ENCODE data around the gene EML6.

The EML6 gene

DNA sequence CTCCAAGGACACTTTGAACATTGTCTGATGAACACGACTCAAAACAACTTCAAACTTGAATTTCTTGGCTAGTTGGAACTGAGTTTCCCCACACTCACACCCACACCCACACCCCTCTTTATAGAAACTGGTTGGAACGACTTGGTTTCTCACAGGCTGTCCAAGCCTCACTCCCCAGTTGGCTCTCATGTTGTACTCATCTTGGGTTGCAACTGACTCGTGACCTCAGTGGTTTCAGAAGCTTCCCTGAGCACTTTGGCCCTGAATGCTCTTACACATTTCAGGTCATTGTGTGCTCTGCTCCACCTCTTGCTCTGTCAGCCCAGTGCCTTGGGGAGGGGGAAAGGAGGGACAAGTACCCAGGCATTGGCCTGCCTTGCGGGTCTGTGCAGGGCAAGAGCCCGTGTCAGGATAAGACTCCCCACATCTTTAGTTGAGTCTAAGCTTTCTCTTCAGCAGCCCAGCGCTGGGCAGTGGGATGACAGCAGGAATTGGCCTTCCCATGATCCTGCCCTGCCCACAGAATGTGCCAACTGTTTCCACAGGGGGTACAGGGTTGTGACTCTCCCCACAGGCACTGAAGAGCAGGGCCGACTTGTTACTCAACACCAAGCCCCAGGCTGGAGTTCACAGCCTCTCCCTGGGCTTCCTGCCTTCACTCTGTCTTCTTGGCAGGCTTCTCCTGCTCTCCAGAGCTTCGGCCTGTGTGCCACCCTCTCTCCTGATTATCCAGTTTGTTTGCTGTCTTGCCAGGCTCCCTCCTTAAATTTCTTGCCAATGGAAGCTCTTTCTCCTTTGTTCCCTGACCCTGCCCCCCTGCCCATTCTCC lies 222.1 kb downstream of the EML6 start:
- peak in 1 of 2 donors; percentile 33 for DNase-seq (ENCODE audit: low read depth in 2 of 2)

DNA sequence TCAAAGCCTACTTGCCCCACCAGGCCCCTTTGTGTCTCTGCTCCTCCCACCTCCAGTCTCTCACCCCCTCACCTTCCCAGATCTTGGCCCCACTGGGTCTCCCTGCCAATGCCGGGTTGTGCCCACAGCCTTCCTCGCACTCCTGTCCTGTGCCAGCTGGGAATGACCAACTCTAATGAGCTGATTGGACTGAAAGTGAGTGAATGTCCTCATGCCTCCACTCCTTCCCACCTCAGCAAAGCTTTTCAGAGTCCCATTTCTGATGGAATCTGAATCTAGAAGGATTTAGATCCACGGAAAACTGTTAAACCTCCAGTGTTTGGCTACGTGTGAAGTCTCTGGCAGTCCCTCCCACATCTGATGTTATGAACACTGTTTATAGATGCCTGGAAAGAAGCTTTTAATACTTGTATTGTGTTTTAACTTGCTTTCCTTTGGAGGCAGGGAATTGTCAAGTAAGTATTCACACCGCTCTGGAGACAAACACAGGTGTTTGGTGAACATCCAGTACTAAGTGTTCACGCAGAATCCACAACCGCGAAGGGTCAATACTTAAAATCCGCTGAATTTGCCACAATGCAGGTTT lies 222.9 kb downstream of the EML6 start:
- DNase-seq (ENCODE audit: low read depth in 2 of 2): no peak

DNA sequence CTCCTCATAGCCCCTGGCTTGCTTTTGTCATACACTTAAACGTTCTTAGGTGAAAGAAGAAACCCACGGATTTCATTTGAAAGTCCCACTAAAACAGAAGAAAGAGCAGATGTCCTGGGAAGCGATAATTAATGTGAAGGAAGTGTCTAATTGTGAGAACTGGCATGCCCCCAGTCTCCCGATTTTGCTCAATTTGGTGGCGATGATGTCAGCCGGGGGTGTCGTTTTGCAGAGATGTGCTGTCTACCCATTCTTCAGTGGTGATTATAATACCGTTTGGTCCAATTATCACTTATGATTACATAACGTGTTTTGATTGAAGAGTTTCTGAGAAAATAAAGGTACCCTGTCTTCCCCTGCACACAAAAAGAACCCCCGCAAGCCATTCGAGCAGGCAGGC lies 223.7 kb downstream of the EML6 start:
- no peak for DNase-seq (ENCODE audit: low read depth in 2 of 2)

DNA sequence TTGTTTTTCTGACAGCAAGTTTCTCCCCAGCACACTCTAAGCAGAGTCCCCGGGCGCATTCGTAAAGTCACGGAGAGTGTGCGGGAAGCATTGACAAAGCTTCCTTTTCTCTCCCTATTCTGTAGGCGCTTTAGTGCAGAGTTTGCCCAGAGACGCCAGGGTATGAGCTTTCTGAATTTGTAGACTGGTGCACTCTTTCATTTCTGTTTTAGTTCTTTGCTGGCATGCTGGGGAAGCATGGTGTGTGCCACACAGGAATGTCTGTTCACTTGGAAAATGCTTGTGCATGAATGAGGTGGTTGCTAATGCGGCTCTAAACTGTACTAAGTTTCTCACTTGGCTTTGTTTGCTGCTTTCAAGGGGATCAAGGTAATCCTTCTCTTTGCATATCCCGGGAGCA lies 224.2 kb downstream of the EML6 start:
- DNase-seq (ENCODE audit: low read depth in 2 of 2): no peak

DNA sequence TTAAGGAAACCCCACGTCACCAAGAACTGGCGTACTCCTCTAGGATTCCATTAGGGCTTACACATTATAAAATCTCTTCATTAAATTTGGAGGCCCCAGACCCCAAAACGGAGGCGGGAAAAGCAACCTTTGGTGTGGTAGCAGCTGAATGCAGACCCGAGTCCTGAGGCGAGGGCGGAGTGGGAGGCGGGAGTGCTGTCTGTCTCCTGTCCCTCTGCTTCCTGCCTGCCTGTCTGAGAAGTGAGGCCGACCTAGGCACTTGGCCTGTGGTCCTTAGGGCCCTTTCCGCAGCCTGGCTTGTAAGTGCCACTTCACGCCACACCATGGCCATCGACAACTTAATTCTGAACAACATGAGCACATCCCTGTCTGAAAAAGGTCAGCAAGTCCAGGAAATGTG lies 224.7 kb downstream of the EML6 start:
- DNase-seq (ENCODE audit: low read depth in 2 of 2): no peak

DNA sequence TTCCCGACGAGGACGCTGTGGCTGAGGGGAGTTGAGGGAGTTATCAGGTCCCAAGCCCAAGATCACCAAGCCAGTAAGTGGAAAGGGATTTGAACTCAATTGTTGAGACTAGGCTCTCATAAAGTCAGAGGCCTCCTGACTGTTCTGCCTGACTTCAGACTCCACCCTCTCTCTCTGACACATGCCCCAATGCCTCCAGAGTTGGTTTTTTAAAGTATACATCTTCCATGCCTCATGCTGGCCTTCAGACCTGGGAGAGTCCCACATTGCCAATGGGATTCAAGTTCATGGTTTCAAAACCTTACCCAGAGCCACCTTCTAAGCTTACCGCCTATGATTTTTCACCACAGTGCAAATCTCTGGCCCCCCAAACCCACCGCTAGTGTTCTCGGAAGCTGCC lies 226.0 kb downstream of the EML6 start:
- DNase-seq (ENCODE audit: low read depth in 2 of 2): no peak

DNA sequence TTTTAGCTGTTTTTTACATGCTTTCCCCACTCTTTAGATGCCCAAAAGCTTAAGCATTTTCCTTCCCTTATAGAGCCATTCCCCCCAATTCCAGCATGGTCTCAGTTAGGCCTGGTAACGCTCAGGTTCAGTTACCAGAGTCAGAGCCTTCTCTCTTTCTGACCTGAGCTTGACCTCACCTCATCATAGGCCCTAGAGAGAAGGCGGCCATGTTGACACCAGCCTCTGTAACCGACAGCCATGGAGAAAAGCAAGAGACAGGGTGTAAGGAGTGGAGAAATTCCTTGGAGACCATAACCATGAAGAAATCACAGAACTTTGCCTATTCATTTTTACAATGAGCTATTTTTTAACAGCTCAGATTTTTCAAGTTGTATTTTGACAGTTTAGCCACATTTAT lies 227.3 kb downstream of the EML6 start:
- no peak for DNase-seq (ENCODE audit: low read depth in 2 of 2)

DNA sequence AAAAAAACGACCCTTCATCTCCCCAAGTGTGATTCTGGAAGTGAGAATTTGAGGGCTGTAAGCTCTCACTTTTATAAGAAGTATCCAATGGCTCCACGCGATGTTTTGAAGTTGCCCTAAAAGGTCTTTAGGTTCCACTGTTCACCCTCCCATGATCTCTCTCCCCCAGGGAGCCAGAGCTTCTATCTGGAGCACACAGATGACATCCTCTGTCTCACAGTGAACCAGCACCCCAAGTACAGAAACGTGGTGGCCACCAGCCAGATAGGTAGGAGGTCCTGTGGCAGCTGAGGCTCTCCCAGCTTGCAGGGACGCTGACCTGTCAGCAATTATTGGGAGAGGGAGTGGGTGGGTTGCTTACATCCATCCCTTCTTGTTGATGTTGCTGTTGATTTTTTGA lies 229.0 kb downstream of the EML6 start:
- DNase-seq (ENCODE audit: low read depth in 2 of 2): no peak

DNA sequence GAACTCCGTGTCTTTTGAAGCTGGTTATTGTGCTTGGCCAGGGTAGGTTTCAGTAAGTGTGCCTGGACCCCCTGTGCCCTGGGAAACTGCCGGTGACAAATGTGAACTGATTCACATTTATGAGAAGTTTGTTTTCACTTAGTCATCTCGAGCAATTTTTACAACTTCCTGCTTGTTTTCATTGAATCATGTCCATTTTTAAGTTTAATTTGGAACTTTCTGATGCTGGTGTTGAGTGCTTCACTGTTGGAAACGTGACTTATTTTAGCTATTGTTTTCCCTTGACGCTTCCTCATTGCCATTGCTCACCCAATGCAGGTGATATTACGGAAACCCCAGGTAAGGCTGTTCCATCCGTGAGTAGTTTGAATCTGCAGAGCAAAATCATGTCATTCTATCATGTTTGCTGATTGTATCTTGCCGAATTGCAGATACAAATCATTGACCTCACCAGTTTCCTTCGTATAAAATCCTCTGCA lies 229.6 kb downstream of the EML6 start:
- DNase-seq (ENCODE audit: low read depth in 2 of 2): no peak

DNA sequence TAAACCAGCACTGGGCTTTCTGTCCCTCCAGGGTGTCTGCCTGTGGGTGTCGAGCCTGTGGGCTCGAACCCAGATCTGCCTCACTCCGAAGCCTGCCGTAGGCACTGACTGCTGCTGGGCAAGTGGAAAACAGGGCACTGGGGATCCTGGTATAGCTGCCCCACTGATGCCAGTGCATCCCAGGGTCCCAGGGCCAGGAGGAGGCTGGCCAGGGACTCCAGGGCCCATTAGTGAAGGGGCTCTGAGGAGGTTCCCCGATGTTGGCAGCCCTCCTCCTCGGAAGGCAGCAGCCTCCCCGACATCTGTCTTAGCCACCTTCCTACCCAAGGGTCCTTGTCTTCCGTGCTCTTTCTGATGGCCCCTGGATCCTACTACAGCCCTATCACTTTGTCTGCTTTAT lies 230.7 kb downstream of the EML6 start:
- no peak for DNase-seq (ENCODE audit: low read depth in 2 of 2)

DNA sequence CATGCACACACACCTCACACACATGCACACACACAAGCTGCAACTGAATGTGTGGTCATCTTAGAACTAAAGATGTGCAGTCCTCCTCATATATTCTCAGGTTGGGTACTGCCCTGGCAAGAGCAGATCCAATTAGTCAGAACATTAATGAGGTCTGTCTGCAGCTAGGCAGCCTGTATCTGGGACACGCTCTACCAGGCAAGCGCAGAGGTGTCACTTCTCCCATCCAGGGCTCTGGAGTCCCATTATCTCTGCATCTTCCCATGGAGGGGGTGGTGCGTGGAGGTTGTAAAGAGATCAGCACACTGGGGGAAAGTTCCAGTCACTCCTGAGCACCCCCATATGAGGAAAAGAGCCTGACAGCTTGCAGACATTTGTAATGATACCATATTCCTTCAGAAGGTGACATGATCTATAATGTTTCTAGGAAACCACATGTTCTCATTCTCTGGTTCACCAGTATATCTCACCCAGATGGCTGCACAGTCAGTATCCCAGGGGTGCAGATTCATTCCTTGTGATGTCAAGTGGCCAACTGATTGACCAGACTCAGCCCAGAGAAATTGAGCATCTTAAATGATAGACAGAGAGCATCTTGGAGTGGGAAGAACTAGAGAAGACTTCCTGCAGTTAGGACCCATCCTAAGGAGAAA lies 231.4 kb downstream of the EML6 start:
- no peak for DNase-seq (ENCODE audit: low read depth in 2 of 2)

DNA sequence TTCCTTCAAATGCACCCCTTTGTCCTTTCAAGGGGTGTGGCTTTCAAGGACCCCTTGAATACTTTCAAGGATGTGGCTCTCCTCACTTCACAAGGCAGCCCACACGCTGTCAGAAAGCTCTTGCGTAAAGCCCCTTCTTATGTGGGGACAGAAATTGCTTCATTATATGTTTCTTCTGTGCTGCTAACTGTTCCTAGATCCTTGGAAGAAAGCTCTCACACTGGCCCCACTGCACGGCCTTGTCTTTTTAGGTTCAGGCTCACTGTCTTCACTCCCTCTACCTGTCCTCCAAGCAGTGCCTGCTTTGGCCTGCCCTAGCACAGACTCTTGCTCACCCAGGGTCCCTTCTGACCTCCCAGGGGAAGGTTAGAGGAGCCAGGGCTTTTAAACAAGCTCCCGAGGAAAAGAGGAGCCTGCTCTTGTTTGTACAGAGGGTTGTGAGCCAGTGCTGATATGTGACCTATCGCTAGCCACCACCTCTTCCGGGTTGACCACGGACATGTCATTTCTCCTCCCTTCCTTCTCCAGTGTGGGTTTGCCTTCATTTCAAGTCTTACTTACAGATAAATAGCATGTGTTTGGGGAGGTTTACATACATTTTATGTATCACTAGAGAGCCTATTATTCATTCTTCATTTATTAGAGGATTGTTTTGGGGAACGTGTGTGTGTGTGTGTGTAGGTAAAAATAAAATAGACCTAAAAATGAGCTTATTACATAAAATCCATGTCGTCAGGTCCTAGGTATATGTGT lies 232.1 kb downstream of the EML6 start:
- DNase-seq (ENCODE audit: low read depth in 2 of 2): no peak

DNA sequence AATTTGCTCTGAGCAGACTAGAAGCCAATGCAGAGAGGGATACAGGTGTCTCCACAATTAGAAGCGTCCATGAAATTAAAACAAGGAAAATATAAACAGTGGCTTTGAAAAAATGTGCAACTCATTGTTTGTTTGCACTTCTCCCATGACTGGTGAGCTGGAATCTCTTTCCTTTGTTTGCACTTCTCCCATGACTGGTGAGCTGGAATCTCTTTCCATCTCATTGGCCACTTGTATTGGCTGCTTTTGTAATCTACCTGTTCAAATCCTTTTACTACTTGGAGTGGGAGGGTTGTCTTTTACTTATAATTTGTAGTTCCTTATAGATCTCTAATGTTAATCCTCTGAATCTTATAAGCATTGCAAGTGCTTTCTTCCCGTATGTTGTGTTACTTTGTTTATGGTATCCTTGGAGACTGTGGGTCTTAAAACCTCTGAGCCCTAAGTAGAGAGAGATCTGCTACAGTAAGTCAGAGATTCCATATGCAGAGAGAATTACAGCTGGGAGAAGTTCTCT lies 232.7 kb downstream of the EML6 start:
- DNase-seq (ENCODE audit: low read depth in 2 of 2): no peak

DNA sequence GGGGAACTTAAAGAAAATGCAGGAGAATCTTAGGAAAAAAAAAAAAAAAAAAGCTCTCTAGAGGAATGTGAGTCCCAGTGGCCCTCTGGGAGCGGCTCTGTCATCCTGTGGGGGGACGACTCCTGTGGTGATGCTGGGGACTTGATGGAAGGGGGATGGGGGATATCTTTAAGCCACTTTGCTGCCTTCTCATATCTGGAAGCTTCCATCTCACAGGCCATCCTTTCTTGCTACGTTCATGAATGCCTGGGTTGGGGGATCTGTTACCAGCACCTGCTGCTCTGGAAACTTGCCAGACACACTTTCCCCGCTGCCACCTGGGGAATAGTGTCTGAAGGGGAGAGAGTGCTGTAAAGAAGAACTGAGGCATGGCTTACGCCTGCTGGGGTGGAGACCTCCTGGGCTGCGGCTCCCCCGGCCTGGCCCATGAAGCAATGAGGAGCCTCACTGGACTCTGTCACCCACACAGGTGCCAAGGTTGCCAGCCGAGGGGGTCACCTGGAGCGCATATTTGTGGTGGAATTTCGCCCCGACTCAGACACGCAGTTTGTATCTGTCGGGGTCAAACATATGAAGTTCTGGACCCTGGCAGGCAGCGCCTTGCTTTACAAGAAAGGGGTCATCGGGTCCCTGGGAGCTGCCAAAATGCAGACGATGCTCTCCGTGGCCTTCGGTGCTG lies 234.0 kb downstream of the EML6 start:
- no peak for DNase-seq (ENCODE audit: low read depth in 2 of 2)

DNA sequence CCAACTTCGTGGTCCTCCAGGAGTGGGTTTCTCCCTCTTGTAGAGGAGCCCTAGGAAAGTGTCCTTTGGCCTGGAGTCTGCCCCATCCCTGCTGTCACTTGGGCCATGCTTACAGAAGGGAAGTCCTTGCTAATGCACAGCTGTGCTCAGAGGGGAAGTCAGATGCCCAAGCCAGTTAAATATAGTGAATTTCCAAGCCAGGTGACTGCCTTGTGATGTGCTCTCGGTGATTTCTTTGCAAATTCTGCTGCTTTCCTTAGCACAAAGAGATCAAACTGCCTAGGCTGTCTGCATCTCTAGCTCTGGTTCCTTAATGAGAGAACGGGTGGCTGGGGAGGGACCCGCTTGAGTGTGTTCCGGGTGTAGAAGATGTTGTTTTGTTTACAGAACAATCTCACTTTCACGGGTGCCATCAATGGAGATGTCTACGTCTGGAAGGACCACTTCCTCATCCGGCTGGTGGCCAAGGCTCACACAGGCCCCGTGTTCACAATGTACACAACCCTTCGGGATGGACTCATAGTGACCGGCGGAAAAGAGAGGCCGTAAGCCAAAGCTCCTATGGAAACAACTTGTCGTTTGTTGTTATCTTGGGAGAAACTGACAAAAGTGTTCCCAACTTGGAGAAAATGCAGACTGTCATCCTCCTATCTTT lies 235.4 kb downstream of the EML6 start:
- DNase-seq (ENCODE audit: low read depth in 2 of 2): no peak

DNA sequence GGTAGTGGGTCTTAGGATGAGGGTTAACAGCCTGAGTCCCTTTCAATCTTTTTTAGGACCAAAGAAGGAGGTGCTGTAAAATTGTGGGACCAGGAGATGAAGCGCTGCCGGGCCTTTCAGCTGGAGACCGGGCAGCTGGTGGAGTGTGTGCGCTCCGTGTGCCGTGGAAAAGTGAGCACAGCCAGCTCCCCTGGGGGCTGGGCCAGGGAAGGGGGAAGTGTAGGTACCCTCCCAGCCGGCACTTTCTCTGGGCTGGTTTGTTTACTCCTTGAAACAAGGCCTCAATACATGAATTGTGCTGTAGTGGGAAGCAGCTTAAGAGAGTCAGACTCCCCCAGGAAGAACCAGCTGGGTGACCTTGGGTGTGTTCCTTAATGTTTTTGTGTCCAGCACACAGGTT lies 236.7 kb downstream of the EML6 start:
- DNase-seq (ENCODE audit: low read depth in 2 of 2): no peak

DNA sequence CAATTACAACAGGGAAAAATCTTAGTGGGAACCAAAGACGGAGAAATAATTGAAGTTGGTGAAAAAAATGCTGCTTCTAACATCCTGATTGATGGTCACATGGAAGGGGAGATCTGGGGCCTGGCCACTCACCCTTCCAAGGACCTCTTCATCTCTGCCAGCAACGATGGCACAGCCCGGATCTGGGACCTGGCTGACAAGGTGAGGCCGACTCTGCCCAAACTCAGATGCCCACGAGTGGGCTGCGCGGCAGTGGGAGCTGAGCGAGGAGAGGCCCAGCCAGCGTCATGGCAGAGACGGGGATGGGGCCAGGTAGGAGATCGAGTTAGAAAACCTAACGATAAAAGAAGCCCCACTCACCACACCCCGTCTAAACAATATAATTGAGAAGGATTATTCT lies 239.0 kb downstream of the EML6 start:
- DNase-seq (ENCODE audit: low read depth in 2 of 2): no peak

DNA sequence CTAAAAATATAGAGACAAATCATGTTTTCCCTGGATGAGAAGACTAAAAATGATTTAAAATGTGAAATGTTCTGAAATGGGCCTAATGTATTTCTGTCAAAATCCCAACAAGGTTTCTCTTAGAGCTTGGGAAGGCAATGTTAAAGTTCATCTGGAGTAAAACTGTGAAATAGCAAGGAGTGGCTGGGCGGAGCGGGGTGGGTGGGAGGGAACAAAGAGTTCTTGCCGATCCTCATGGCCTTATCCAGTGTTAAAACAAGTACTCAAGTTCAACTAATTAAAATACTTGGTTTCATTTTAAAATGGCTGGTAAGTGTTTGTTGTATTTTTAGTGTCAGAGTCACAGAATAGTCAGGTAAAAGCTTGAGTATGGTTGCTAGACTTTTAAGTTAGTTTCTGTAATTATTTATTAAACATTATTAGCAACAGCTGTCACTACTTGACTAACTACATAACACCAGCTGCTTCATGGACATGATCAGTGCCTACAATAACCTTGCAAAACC lies 239.5 kb downstream of the EML6 start:
- no peak for DNase-seq (ENCODE audit: low read depth in 2 of 2)

DNA sequence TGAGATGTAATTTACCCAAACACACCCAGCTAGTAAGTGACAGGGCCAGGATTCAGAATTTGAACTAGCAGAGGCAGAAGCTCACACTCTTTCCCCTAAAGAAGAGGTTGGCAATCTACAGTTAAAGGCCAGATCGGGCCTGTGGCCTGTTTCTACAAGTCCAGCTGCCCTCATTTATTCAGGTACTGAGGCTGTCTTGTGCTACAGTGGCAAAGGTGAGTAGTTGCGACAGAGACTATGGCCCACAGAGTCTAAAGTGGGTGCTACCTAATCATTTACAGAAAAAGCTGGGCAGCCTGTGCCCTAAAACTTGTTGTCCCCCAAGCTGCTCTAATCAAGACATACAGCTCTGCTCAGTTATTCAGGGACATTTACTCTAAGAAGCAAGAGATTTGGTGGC lies 240.0 kb downstream of the EML6 start:
- DNase-seq (ENCODE audit: low read depth in 2 of 2): no peak

DNA sequence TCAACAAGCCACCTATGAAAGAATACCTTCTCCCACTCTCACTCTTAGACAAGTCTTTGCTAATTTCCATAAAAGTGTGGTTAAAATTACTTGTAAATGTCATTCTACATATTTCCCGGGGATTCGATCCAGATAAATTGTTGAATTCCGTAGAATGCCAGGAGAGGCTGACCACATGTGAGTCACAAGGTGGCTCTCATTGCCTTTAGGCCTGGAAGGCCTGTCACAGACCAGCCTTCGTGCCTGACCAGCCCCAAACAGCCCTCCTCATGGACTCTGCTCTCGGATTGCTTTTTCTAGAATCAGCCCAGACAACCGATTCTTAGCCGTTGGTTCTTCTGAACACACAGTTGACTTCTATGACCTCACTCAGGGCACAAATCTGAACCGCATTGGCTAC lies 240.8 kb downstream of the EML6 start:
- no peak for DNase-seq (ENCODE audit: low read depth in 2 of 2)

DNA sequence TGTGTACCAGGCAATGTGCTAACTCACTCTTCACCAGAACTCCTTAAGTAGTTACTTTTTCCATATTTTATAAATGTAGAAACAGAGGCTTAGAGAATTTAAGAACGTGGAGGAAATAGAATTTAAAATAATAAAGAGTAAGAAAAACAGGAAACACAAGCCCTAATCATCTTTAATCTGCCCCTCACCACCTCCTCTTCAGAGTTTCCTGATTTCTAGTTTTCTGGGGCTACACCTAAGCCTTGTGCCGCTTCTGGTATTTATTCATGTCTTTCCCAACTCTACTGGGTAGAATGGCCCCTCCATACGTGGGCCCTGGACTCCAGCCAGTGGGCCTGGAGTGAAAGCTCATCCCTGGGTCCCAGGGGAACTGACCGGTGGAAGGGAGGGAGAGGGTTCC lies 241.4 kb downstream of the EML6 start:
- no peak for DNase-seq (ENCODE audit: low read depth in 2 of 2)

Data from stimulated activated CD8-positive, alpha-beta memory T cell treated with anti-CD3 and anti-CD28 coated beads, Interleukin-15, amount 100 ng/mL, for 48 hours (primary cell).